Trophoblast cell (in vitro differentiated cells and primary cell): ENCODE data around the gene NDUFB5.
A peak's percentile ranks its signal among the peaks of the same experiment; 100 is the strongest.

Experiments used
- DNase-seq, 2 donors: peaks; one replicate each; pipeline ENCODE4 v3.0.0-alpha.2; 2016
- H2AFZ ChIP-seq: 2 replicates; pipeline ENCODE4 v1.6.1; 2013; ENCODE audit warnings: low read length, moderate library complexity, mild to moderate bottlenecking; ENCODE audit not compliant: insufficient read depth, poor library complexity
- H2AK5ac ChIP-seq: 2 replicates; pipeline ENCODE4 v1.6.1; 2013; ENCODE audit warnings: mild to moderate bottlenecking, low read length
- H2BK120ac ChIP-seq: 2 replicates; pipeline ENCODE4 v1.6.1; 2013; ENCODE audit warnings: low read length, mild to moderate bottlenecking, moderate library complexity; ENCODE audit not compliant: insufficient read depth, poor library complexity
- H2BK12ac ChIP-seq: 2 replicates; pipeline ENCODE4 v1.6.1; 2013; ENCODE audit warnings: mild to moderate bottlenecking, low read length, moderate library complexity
- H2BK5ac ChIP-seq: 2 replicates; pipeline ENCODE4 v1.6.1; 2013; ENCODE audit warnings: low read length, low read depth, moderate library complexity, mild to moderate bottlenecking; ENCODE audit not compliant: poor library complexity
- H3K14ac ChIP-seq: 2 replicates; pipeline ENCODE4 v1.6.1; 2013; ENCODE audit warnings: mild to moderate bottlenecking, low read length
- H3K18ac ChIP-seq: 2 replicates; pipeline ENCODE4 v1.6.1; 2013; ENCODE audit warnings: mild to moderate bottlenecking, low read length
- H3K23ac ChIP-seq: 2 replicates; pipeline ENCODE4 v1.6.1; 2013; ENCODE audit warnings: low read length
- H3K27ac ChIP-seq: 2 replicates; pipeline ENCODE4 v1.5.1; 2013; ENCODE audit warnings: low read depth, mild to moderate bottlenecking, inconsistent platforms, low read length, moderate library complexity
- H3K27me3 ChIP-seq: 2 replicates; pipeline ENCODE4 v1.6.1; 2013; ENCODE audit warnings: inconsistent platforms, mild to moderate bottlenecking, low read length, moderate library complexity; ENCODE audit not compliant: insufficient read depth
- H3K36me3 ChIP-seq, 2 experiments: 1 replicate in 1 of 2; 2 replicates in 1 of 2; pipeline ENCODE4 v1.6.1; 2013; ENCODE audit warnings: low read length in 2 of 2, mild to moderate bottlenecking in 2 of 2, moderate library complexity in 1 of 2; ENCODE audit not compliant: insufficient read depth in 2 of 2, control insufficient read depth in 1 of 2
- H3K4ac ChIP-seq: 2 replicates; pipeline ENCODE4 v1.6.1; 2013; ENCODE audit warnings: low read depth, mild to moderate bottlenecking, low read length, moderate library complexity
- H3K4me1 ChIP-seq, 2 experiments: 1 replicate in 1 of 2; 2 replicates in 1 of 2; pipeline ENCODE4 v1.6.1; 2013; ENCODE audit warnings: low read length in 2 of 2, mild to moderate bottlenecking in 2 of 2, moderate library complexity in 1 of 2; ENCODE audit not compliant: insufficient read depth in 2 of 2, control insufficient read depth in 1 of 2
- H3K4me2 ChIP-seq: 2 replicates; pipeline ENCODE4 v1.6.1; 2013; ENCODE audit warnings: inconsistent platforms, mild to moderate bottlenecking, low read length, moderate library complexity
- H3K4me3 ChIP-seq: 2 replicates; pipeline ENCODE4 v1.5.1; 2013; ENCODE audit warnings: mild to moderate bottlenecking, low read depth, low read length, inconsistent platforms
- H3K79me1 ChIP-seq: one replicate; pipeline ENCODE4 v1.6.1; 2013; ENCODE audit warnings: low read length
- H3K79me2 ChIP-seq: 2 replicates; pipeline ENCODE4 v1.6.1; 2013; ENCODE audit warnings: low read length, mild to moderate bottlenecking; ENCODE audit not compliant: control insufficient read depth, insufficient read depth, poor library complexity
- H3K9ac ChIP-seq: 2 replicates; pipeline ENCODE4 v1.6.1; 2013; ENCODE audit warnings: mild to moderate bottlenecking, low read length
- H3K9me3 ChIP-seq: 2 replicates; pipeline ENCODE4 v1.6.1; 2013; ENCODE audit warnings: low read depth, mild to moderate bottlenecking, control low read depth, inconsistent platforms, low read length; ENCODE audit not compliant: insufficient read depth
- H4K12ac ChIP-seq: 2 replicates; pipeline ENCODE4 v1.6.1; 2013; ENCODE audit warnings: low read depth, mild to moderate bottlenecking, low read length, moderate library complexity
- H4K8ac ChIP-seq: 2 replicates; pipeline ENCODE4 v1.6.1; 2013; ENCODE audit warnings: low read depth, mild to moderate bottlenecking, low read length, moderate library complexity
- H4K91ac ChIP-seq: one replicate; pipeline ENCODE4 v1.6.1; 2013; ENCODE audit warnings: low read depth, mild to moderate bottlenecking, low read length, moderate library complexity
- WGBS: extraction: QIAGEN DNeasy Blood & Tissue Kit; methylation state at CpG from one replicate; pipeline ENCODE4 v1.1.7; 2013; ENCODE audit warnings: missing lambda C conversion rate; ENCODE audit not compliant: insufficient read length, insufficient coverage; ENCODE audit errors: extremely low coverage; 5-methylcytosine and 5-hydroxymethylcytosine counted together

NDUFB5 gene

DNA sequence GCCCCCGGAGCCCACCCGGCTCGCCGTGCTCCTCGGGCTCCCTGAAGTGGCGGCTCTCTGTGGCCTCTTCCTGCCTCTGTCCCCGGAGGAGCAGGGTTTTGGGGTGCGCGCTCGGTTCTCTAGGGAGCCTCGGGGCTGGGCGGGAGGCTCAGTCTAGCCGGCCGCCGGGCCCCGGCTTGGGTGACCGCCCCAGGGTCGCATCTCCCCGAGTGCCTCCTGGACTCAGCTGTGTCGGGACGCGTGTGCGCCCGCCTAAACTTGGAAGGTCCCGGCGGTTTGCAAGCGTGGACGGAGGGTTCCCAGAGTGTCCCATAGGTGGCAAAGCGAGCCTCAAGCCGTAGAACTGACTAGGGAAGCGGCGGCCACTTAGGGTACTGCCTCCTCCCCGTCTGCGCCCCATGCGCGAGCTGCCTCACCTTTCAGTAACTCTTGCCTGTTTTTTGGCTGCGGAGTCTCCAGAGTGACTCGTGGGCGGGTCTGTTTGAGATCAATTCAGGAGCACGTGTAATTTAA, 41.3 kb upstream of the NDUFB5 start:
- Histone ChIP-seq H3K9me3 (no peaks in the 10 kb centered on the region), H3K23ac (no peak overlapping the region), H3K18ac (peak overlapping the region; percentile 90), H3K27ac (peak overlapping the region; percentile 69), H3K36me3 (no peaks in the 10 kb centered on the region), H3K4me3 (peak overlapping the region; percentile 99), H2AK5ac (no peak overlapping the region), H2BK5ac (peak overlapping the region; percentile 14), H4K8ac (peak overlapping the region; percentile 85), H2BK120ac (peak overlapping the region; percentile 41), H4K12ac (peak overlapping the region; percentile 91), H2BK12ac (no peak overlapping the region), H3K14ac (peak overlapping the region; percentile 91), H3K27me3 (no peaks in the 10 kb centered on the region), H2AFZ (peak overlapping the region; percentile 66), H3K4ac (peak overlapping the region; percentile 89), H3K4me1 (peaks cover 2 to 3% of the 10 kb centered on the region in 2 experiments), H3K9ac (peak overlapping the region; percentile 84), H4K91ac (peak overlapping the region; percentile 78), H3K79me2 (peaks cover 9% of the 10 kb centered on the region), H3K4me2 (peak overlapping the region; percentile 86), H3K79me1 (peaks cover 5% of the 10 kb centered on the region)
- no CpG with 5 or more reads among the region's 40 CpGs for WGBS
- DNase-seq: peak; percentile 60 to 74

DNA sequence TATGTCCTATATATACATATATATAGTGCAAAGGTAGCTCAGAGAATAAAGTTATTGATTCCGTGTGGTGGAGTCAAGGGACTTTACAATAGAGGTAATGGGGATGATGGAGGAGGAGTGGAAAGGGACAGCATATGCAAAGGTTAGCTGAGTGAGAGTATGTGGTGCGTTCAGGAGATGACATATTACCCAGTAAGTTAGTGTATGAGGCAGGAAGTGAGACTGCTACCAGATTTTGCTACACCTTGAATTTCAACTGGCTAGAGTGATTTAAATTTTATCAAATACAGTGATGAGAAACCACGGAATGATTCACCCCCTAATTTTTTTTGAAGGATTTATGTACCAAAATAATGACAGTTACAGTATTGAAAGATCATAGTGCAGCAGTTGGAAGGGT, 39.1 kb upstream of the NDUFB5 start:
- no peak for DNase-seq
- H3K9me3 ChIP-seq: no peaks in the 10 kb centered on the region
- H2BK120ac ChIP-seq: no peak overlapping the region
- H2BK5ac ChIP-seq: no peak overlapping the region
- H3K9ac ChIP-seq: no peak overlapping the region
- H3K14ac ChIP-seq: no peak overlapping the region
- H3K23ac ChIP-seq: no peak overlapping the region
- peaks cover 2 to 3% of the 10 kb centered on the region in 2 experiments for H3K4me1 ChIP-seq
- H4K91ac ChIP-seq: no peak overlapping the region
- no peaks in the 10 kb centered on the region for H3K36me3 ChIP-seq
- WGBS: 100% methylated on average over 1 of the region's 3 CpGs
- no peak overlapping the region for H3K4me3 ChIP-seq
- H4K12ac ChIP-seq: no peak overlapping the region
- peaks cover 9% of the 10 kb centered on the region for H3K79me2 ChIP-seq
- no peak overlapping the region for H4K8ac ChIP-seq
- H2BK12ac ChIP-seq: no peak overlapping the region
- no peak overlapping the region for H2AFZ ChIP-seq
- no peak overlapping the region for H3K4me2 ChIP-seq
- no peaks in the 10 kb centered on the region for H3K27me3 ChIP-seq
- peaks cover 5% of the 10 kb centered on the region for H3K79me1 ChIP-seq
- H3K4ac ChIP-seq: no peak overlapping the region
- H2AK5ac ChIP-seq: no peak overlapping the region
- no peak overlapping the region for H3K27ac ChIP-seq
- no peak overlapping the region for H3K18ac ChIP-seq

DNA sequence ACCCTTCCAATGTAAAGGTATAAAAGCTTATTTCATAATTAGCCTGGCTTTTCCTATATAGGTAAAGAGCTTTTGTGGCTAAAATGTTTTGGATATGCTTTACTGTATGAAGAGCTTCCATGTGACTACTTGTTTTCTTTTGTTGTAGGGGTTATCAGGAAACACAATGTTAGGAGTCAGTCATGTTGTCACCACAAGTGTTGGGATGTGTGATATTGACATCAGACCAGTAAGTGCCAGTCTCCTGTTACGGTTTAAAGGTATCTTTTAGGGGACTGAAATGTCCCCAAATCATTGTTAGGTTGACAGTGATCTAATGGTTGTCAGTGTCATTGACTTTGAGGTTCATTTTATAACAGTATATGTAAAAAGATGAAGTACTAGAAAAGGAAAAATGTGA, 23.6 kb upstream of the NDUFB5 start:
- Histone ChIP-seq H3K79me1 (no peaks in the 10 kb centered on the region), H3K23ac (no peak overlapping the region), H2BK12ac (no peak overlapping the region), H3K14ac (no peak overlapping the region), H3K9me3 (no peaks in the 10 kb centered on the region), H3K27ac (no peak overlapping the region), H2AK5ac (no peak overlapping the region), H3K18ac (no peak overlapping the region), H3K4ac (no peak overlapping the region), H2AFZ (no peak overlapping the region), H3K4me1 (no peaks in the 10 kb centered on the region), H3K4me3 (no peak overlapping the region), H3K27me3 (no peaks in the 10 kb centered on the region), H2BK5ac (no peak overlapping the region), H3K36me3 (peaks cover 13 to 19% of the 10 kb centered on the region in 2 experiments), H3K9ac (no peak overlapping the region), H4K8ac (no peak overlapping the region), H2BK120ac (no peak overlapping the region), H3K79me2 (no peaks in the 10 kb centered on the region), H4K12ac (no peak overlapping the region), H3K4me2 (no peak overlapping the region), H4K91ac (no peak overlapping the region)
- DNase-seq: no peak
- no CpG with 5 or more reads among the region's 1 CpG for WGBS

DNA sequence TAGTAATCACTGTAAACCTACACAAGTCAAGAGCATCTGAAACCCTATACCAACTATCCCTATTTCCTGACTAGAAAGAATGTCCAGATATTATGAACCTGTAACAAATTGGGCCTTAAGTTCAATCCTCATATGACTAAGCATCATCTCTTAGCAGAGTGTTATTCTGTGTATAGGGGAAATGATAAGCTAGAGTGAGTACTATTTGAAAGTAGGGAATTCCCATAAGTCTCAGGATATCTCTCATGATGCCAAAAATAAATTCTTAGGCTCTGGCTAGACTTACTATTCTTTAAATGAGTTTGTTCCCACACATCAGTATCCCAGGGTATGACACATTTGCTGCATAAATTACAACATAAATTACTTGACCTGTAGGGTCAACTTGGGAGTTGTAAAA, 15.5 kb upstream of the NDUFB5 start:
- Histone ChIP-seq H2AK5ac (no peak overlapping the region), H3K4me3 (no peak overlapping the region), H2BK12ac (no peak overlapping the region), H4K8ac (no peak overlapping the region), H3K4me2 (no peak overlapping the region), H3K36me3 (peaks cover 17 to 25% of the 10 kb centered on the region in 2 experiments), H4K12ac (no peak overlapping the region), H2AFZ (no peak overlapping the region), H3K9me3 (no peaks in the 10 kb centered on the region), H3K79me1 (no peaks in the 10 kb centered on the region), H3K23ac (no peak overlapping the region), H3K4ac (no peak overlapping the region), H3K9ac (no peak overlapping the region), H4K91ac (no peak overlapping the region), H3K18ac (no peak overlapping the region), H3K79me2 (no peaks in the 10 kb centered on the region), H3K14ac (no peak overlapping the region), H2BK5ac (no peak overlapping the region), H3K27ac (no peak overlapping the region), H3K4me1 (no peaks in the 10 kb centered on the region), H3K27me3 (no peaks in the 10 kb centered on the region), H2BK120ac (no peak overlapping the region)
- DNase-seq: no peak
